Nephron progenitor cell (in vitro differentiated cells): ENCODE measurements around the gene TMEM240.
A peak's percentile ranks its signal among the peaks of the same experiment; 100 is the strongest.

Source experiments
- DNase-seq: peaks from one replicate; pipeline ENCODE4 v3.0.0; 2021
- H3K27ac Mint-ChIP-seq: 2 replicates; pipeline ENCODE4 v1.8.0; 2021; ENCODE audit warnings: mild to moderate bottlenecking, moderate library complexity, mixed read lengths
- H3K27me3 Mint-ChIP-seq: 2 replicates; pipeline ENCODE4 v1.8.0; 2021; ENCODE audit warnings: mild to moderate bottlenecking, low read depth, mixed read lengths; ENCODE audit not compliant: poor library complexity
- H3K36me3 Mint-ChIP-seq: 2 replicates; pipeline ENCODE4 v1.8.0; 2021; ENCODE audit warnings: low read depth, mixed read lengths
- H3K4me1 Mint-ChIP-seq: 2 replicates; pipeline ENCODE4 v1.8.0; 2021; ENCODE audit warnings: mixed read lengths
- H3K4me3 Mint-ChIP-seq: 2 replicates; pipeline ENCODE4 v1.8.0; 2021; ENCODE audit warnings: mild to moderate bottlenecking, moderate library complexity, mixed read lengths
- H3K9me3 Mint-ChIP-seq: 2 replicates; pipeline ENCODE4 v1.8.0; 2021; ENCODE audit warnings: mild to moderate bottlenecking, moderate library complexity, mixed read lengths
- TF ChIP-seq, protein P1 (sequence below): fragments of 200-600 bp; sonication (generic); IDR thresholded peaks from 2 replicates; pipeline ENCODE4 v1.5.0; 2021; ENCODE audit warnings: antibody characterized with exemption

The TMEM240 gene

GRCh38 chr1:1548591-1548990 is 8.2 kb upstream of the TMEM240 start:
- no peaks in the 10 kb centered on the region for H3K27me3 Mint-ChIP-seq
- TF ChIP-seq, protein P1, sequence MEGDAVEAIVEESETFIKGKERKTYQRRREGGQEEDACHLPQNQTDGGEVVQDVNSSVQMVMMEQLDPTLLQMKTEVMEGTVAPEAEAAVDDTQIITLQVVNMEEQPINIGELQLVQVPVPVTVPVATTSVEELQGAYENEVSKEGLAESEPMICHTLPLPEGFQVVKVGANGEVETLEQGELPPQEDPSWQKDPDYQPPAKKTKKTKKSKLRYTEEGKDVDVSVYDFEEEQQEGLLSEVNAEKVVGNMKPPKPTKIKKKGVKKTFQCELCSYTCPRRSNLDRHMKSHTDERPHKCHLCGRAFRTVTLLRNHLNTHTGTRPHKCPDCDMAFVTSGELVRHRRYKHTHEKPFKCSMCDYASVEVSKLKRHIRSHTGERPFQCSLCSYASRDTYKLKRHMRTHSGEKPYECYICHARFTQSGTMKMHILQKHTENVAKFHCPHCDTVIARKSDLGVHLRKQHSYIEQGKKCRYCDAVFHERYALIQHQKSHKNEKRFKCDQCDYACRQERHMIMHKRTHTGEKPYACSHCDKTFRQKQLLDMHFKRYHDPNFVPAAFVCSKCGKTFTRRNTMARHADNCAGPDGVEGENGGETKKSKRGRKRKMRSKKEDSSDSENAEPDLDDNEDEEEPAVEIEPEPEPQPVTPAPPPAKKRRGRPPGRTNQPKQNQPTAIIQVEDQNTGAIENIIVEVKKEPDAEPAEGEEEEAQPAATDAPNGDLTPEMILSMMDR = no peak
- no peaks in the 10 kb centered on the region for H3K9me3 Mint-ChIP-seq
- H3K27ac Mint-ChIP-seq = peak overlapping the region; percentile 77
- peaks cover 7% of the 10 kb centered on the region for H3K4me1 Mint-ChIP-seq
- peaks cover 10% of the 10 kb centered on the region for H3K36me3 Mint-ChIP-seq
- no peak overlapping the region for H3K4me3 Mint-ChIP-seq
- DNase-seq = no peak

GRCh38 chr1:1547476-1547875 is 7.1 kb upstream of the TMEM240 start:
- no peaks in the 10 kb centered on the region for H3K9me3 Mint-ChIP-seq
- peaks cover 7% of the 10 kb centered on the region for H3K4me1 Mint-ChIP-seq
- H3K36me3 Mint-ChIP-seq = peaks cover 10% of the 10 kb centered on the region
- TF ChIP-seq, protein P1 = no peak
- H3K27me3 Mint-ChIP-seq = no peaks in the 10 kb centered on the region
- DNase-seq = no peak
- H3K4me3 Mint-ChIP-seq = no peak overlapping the region
- H3K27ac Mint-ChIP-seq = peak overlapping the region; percentile 40

- Mint-ChIP-seq H3K36me3 (peaks cover 11% of the 10 kb centered on the region), H3K9me3 (no peaks in the 10 kb centered on the region), H3K4me1 (peaks cover 7% of the 10 kb centered on the region), H3K27me3 (no peaks in the 10 kb centered on the region), H3K4me3 (no peak overlapping the region), H3K27ac (no peak overlapping the region)
- TF ChIP-seq, protein P1 = no peak
- no peak for DNase-seq
Measured at GRCh38 chr1:1547011-1547410, 6.6 kb upstream of the TMEM240 start.

DNA sequence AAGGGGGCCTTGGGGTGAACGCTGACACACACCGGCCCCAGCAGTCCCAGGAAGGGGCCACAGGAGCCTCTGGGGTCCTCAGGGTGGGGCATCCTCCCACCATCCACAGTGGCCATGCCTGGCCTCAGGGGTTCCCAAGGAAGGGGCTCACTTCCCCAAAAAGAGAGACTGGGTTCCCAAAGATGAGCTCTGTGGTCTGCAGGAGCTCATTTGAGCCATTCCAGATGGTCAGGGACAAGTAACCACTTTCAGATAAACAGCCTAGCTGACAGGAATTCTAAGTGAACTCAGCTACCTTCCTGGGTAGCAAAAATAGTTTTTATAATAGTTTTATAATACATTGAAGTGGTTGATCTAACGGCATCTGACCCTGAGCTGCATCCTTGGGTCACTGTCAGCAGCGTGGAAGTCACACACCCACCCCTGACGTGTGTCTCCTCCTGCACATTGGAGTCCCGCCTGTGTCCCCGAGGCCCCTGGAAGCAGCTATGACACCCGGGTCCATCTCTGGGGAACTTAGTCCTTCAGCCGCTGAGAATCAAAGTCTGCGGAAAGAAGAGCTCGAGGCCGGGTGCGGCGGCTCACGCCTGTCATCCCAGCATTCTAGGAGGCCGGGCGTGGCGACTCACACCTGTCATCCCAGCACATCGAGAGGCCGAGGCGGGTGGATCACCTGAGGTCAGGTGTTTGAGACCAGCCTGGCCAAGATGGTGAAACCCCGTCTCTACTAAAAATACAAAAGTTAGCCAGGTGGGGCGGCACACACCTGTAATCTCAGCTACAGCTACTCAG is 5.7 kb upstream of the TMEM240 start:
- H3K27me3 Mint-ChIP-seq = no peaks in the 10 kb centered on the region
- H3K9me3 Mint-ChIP-seq = no peaks in the 10 kb centered on the region
- no peak overlapping the region for H3K4me3 Mint-ChIP-seq
- TF ChIP-seq, protein P1 = no peak
- peaks cover 17% of the 10 kb centered on the region for H3K36me3 Mint-ChIP-seq
- no peak overlapping the region for H3K27ac Mint-ChIP-seq
- no peak for DNase-seq
- H3K4me1 Mint-ChIP-seq = peaks cover 6% of the 10 kb centered on the region

GRCh38 chr1:1544544-1544943 is 4.1 kb upstream of the TMEM240 start:
- Mint-ChIP-seq H3K27me3 (no peaks in the 10 kb centered on the region), H3K27ac (peak overlapping the region; percentile 32), H3K4me3 (no peak overlapping the region), H3K9me3 (no peaks in the 10 kb centered on the region), H3K4me1 (peaks cover 6% of the 10 kb centered on the region), H3K36me3 (peaks cover 17% of the 10 kb centered on the region)
- TF ChIP-seq, protein P1 = no peak
- DNase-seq = no peak

- H3K27ac Mint-ChIP-seq = no peak overlapping the region
- H3K9me3 Mint-ChIP-seq = no peaks in the 10 kb centered on the region
- H3K4me1 Mint-ChIP-seq = peaks cover 11% of the 10 kb centered on the region
- peaks cover 17% of the 10 kb centered on the region for H3K36me3 Mint-ChIP-seq
- H3K27me3 Mint-ChIP-seq = no peaks in the 10 kb centered on the region
- DNase-seq = no peak
- no peak overlapping the region for H3K4me3 Mint-ChIP-seq
- TF ChIP-seq, protein P1 = no peak
Measured at GRCh38 chr1:1543706-1544099, 3.3 kb upstream of the TMEM240 start.
